C4-2B (cell line): Measurements from ENCODE around the gene ZNF813.

ENCODE experiments used
- CTCF ChIP-seq: fragments of 450-650 bp; conservative IDR thresholded peaks from 2 replicates; pipeline ENCODE4 v1.5.1; 2017; ENCODE audit warnings: mild to moderate bottlenecking
- ZFX ChIP-seq: fragments of 450-650 bp; IDR thresholded peaks from 2 replicates; pipeline ENCODE4 v1.6.1; 2017

- TF ChIP-seq CTCF: no peak
- TF ChIP-seq ZFX: no peak
These were observed 5.7 kb upstream of the ZNF813 start for GRCh38 chr19:53461866-53462265.
